Raji (cell line): ENCODE results near the gene FBLN5.

Experiments used
- POLR2A ChIP-seq: IDR thresholded peaks from 2 replicates; pipeline ENCODE4 v1.6.1; 2011; ENCODE audit warnings: low read depth, low read length, control low read depth; ENCODE audit not compliant: insufficient read depth

Gene FBLN5

DNA sequence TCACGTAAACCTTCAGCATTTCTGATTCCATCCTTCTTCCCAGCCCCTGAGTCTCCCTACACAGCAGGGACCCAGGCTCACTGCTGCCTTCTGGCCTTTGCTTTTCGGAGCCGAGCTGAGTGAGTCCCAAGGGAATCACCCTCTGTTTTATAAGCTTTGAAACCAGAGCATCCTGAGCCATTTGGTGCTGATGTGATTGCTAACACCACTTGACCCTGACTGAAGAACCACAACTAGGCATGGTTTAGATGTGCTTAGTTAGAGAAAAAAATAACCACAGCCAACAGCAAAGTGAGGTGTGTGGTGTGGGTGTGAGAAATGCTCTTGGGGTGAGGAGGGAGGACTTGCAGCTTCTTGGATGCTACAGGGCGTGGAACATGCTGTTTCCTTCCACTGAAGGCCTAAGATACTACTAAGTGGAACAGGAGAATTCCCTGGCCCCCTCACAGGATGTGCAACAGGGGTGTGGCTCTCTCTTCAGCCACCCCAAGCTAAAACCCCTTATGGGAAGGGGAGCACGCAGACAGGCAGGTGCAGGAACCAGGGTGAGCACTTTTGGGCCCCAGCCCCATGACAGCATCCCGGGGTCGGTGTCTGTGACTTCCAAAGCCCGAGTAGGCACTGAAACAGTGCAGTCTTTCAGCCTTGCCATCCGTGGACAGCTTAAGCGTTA lies 80.0 kb downstream of the FBLN5 start, which contains the start of gene TC2N:
Gene TC2N (minus strand): TSS at position 221 of the 673 bp plus-strand sequence. CDS start 53,767 bp downstream, outside the sequence.
- TF ChIP-seq POLR2A, result no peak

DNA sequence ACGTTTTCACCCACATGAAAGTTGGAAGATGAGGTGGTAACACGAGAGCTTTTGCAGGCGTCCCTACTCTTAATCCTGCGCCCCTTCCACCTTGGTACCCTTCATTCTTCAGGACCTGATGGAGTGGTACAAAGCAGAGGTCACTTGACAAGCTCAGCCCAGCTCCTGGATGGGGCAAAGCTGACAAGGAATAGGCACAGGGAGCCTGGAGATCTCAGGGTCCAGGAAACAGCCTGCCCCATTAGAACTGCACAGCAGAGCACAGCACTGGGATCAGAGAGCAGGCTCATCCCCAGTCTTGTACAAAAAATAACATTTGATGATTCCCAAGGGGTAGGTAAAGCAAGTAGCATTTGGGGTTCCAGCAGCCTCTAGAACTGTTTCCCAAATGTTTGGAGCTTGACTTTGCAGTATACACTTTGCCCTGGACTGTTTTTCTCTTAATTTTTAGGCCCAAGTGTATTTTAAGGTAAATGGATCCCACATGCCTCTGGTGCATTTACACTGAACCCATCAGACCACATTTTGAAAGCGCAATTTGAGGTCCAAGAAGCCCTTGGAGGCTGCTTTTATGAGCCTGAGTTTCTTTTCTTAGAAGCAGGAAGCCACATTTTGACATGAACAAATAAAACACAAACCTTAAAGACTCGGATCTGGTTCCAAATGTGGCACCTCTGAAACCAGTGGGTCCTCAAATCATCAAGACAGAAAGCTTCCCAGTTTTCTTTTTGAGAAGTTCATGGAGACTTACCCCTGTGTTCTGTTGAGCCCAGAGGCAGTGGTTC lies 80.8 kb downstream of the FBLN5 start:
- TF ChIP-seq POLR2A, result no peak

DNA sequence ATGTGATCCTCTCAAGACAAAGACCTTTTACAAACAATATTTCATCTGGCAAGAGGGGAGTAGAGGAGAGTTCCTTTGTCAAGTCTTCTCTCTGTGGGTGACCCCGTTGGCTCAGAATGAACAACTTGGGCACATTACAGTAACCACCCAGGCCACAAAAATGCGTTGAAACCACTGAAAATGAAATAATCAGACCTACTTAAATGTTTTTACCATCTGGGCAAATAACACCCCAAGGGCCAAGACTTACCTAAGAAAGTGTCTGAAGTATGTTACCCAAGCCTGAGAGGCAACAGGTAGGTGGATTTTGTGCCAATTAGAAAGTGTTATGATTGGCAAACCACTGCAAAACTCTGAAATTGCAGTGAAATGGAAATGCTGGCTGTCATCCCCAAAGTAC lies 81.4 kb downstream of the FBLN5 start:
- TF ChIP-seq POLR2A, result no peak

DNA sequence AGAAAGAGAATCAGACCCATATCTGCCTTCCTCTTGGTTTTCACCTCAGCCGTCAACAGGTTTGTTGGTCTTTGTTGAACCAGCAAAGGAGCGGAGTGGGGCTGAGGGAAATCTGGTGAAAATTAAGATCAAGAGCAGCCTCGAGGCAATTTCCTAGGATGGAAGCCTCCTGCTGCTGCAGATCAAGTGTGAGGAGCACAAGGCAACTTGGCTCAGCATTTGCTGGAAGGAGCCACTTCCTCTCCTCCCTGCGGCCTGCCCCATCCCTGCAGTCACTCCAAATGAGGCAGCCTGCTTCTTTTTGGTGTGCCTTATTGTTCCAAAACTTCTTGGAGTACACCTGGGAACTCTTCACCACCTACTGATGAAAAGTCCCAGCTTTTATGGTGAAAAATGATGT lies 85.1 kb downstream of the FBLN5 start:
- TF ChIP-seq POLR2A, result no peak

DNA sequence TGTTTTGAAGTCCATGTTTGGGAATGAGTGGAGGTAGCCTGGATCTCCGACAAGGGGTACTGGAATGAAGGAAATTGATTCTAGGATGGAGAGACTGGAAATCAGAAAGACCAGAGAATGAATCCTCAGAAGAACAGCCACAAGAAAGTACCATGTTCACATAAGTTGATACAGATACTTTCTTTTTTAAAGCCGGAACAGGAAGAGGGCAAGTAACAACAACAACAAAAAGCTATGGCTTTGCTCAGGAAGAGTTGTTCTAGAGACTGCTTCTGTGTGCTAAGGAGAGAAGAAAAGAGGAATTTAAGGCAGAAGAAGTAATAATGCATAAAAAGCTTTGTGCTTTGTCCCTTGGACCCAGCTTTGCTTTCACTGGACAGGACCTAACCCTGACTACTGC lies 86.4 kb downstream of the FBLN5 start:
- TF ChIP-seq POLR2A, result no peak

DNA sequence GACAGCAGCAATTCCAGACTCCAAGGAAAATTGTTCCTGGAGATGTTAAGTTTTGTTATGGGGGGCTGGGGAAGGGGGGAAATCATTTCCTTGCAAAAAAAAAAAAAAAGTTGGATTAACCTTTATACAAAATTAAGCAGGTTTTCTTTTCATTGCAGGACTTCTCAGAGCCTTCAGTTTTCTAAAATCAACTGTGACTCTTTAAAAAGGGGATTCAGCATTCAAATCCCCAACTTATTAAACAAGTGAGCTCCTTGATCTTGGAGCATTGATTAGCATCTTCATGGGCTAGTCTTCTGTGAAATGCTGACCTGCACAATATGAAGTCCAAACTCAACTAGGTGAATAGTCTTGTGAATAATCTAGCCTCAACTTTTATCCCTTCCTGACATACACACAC lies 87.3 kb downstream of the FBLN5 start:
- no peak for TF ChIP-seq POLR2A

DNA sequence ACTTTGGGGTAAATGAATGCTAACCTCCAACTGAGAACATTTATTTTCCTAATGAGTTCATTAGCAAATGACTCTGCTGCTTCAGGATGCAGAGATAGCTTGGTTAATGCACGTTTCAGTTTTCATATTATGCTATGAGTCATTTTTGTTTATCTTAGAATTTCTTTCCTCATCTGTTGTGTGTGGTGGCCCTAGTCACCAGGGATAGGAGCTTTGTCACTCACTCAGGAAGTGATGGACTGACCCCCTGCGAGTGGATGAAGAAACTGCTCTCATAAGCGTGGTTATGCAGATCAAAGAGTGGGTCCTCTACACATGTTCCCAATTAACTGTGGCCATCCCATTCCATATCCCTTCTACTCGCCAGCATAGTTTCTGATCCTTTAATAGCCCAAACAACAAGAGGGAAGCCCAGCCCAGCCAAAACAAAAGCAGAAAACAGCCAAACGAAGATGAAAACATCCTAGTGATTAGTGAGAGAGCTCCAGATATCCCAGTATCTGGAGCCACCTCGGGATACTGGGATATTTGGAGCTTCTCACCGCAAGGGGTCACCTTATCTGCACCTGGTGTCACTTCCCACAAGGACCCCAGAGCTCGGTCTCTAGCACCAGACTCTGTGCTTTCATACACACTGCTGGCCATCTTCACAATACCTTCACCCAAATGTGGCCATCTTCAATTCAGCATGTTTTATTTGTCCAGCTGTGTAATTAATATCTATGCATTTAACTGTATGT lies 88.8 kb downstream of the FBLN5 start:
- no peak for TF ChIP-seq POLR2A

DNA sequence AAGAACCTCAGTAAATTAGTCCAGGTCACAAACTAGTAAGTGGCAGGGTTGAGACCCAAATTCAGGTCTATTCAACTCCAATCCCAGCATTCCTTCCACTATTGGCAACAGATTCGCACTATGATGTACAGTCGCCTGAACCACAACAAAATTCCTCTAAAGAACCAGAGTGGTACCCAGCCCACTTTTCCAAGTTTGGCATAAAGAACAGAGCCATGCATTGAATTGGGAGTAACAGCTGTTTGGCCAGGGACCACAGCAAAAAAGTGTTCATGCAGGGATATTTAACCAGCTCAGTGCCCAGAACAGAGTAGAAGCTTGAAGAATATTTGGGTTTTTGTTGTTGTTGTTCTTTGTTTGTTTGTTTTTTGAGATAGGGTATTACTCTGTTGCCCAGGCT lies 89.9 kb downstream of the FBLN5 start:
- no peak for TF ChIP-seq POLR2A

DNA sequence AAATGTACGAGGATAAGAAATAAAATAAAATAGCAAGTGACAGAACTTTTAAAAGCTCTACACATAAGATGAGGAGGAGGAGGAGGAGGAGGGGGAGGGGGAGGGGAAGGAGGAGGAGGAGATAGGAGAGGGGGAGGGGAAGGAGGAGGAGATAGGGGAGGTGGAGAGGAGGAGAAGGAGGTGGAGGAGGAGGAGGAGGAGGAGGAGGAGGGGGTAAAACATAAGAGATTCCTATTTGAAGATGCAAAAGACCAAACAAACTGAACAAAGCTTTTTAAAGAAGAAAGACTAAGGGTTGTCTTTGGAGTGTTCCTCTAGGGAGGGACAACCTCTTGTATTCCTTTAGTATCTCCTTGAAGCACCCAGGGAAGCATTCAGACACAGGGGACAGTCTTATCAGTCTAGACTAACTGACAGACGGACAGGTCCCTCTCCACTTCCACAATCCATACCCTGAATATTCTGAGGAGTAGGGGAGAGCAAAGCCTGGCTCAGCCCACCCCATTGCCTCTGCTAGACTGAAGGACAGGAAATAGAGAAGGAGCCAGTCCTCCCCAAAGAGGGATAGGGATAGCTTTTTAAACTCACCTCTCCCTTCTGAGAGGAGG lies 93.1 kb downstream of the FBLN5 start:
- no peak for TF ChIP-seq POLR2A

DNA sequence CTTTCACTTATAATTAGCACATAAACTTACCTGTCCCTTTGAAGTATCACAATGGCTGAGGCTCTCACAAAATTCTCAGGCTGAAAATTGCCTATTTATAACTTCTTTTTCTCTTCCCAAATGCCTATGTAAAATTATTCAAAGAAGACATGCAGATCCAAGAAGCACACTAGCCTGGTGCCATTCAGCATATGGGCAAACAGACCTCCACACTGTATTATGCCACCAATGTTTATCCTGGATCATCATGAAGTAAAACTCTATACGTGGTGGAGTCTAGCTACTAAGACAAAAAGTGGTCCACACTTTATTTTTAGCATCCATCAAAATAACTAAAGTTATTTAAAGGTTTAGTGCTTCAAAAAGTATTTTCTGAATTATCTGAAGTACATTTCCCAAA lies 95.9 kb downstream of the FBLN5 start:
- no peak for TF ChIP-seq POLR2A

DNA sequence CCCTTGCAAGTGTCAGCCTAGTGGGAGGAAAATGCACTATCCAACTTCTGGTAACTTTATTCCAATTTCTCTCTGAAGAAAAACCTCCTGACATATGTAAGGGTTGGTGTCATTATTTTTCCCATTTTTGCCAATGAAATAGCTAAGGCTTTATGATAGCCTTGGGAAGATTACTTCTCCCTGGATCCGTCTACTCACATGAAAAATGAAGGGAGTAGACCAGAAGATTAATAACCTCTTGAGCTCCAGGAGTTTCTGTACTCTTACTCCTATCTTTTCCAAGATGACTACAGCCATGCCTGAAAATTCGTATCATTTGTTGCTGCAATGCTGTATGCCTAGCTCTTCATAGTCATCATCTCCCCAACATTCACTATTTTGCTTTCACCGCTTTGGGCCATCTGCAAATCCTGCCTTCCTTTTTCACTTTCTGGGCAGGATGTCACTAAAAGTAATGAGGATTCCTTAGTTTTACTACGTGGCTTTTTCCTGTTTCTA lies 98.9 kb downstream of the FBLN5 start:
- no peak for TF ChIP-seq POLR2A

DNA sequence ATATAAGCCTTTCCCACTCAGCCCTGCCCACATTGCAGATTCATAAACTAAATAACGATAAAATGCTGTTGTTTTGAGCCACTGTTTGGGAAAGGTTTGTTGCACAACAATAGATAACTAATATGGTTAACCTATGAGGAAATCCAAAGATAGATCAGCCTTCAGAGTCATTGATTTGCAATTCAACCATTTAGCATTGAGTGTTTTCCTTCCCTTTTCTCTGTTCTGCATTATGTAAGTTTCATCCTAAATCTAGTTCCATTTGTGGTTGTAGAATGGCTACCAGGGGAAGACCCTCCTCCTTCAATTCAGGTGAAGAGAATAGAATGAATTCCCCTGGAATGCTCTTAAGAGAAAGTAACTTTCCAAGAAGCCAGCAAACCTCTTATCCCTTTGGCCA lies 99.8 kb downstream of the FBLN5 start:
- no peak for TF ChIP-seq POLR2A

DNA sequence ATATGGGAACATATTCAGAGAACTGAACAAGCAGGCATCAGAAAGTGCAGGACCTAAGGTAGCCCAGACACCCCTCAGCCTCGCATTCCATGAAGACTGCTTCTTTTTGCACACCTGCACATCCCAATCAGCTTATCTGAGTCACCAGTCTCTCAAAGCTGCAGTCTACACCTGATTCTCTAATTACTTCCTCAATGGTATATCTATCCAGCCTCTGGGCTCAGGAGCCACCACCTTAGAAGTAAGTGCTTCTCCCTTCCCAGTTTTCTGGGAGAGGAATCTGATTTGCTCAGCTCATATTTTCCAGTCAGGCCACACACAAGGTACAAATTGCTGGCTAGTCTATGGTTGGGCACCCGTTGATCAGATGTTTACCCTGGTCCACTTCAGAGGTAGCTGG lies 101.8 kb downstream of the FBLN5 start:
- no peak for TF ChIP-seq POLR2A

DNA sequence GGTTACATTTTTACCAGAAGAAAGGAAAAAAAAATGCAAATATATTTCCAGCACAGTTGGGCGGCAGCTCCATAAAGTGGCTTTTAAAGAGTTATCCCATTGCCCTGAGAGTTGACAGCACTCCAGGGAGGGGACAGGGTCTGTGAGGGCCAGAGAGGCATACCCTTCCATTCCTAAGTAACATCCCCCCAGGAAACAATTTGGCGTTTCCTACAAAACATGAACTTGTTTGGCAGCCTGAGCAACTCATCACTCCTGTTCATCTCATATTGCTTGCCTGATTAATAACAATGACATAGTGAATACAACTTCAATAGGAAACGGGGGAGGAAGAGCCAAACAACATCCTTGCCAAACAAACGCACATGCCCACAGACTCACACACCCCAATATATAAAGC lies 103.5 kb downstream of the FBLN5 start:
- TF ChIP-seq POLR2A, result no peak

DNA sequence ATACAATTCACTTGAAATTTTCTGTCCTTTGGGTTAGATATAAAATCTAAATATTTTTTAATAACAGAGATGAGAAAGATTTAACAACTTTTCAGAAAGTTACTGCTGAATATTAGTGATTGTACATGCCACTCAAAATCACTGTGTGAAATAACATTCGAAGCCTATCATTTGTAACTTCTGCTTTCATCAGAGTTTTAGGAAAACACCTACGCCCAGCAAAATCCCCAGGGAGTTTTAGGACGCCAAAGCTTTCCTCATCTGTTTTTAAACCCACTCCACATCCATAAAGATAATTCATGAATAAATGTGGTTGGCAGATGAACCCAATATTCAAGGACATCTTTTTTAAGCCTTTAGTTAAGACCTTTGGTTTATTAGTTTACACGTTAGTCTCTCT lies 104.1 kb downstream of the FBLN5 start:
- TF ChIP-seq POLR2A, result no peak
